ENCODE results near the gene KMT5C.

The KMT5C gene

GRCh38 chr19:55354698-55355212 lies 15.1 kb downstream of the KMT5C start, which contains the start of gene COX6B2:
TSS of gene COX6B2 (minus strand) at chr19:55354719. CDS start at chr19:55354521, 198 bp downstream.
- no peaks in the 10 kb centered on the region for H3K9me3 ChIP-seq (ENCODE audit: control insufficient read depth in 2 of 2, low read length in 2 of 2)
- peak within 1 kb of the TSS; percentile 70 to 71 for H3K4me3 ChIP-seq (ENCODE audit: low read length in 2 of 2)
- H3K27me3 ChIP-seq (ENCODE audit: control insufficient read depth in 2 of 2, insufficient read depth in 2 of 2, low read length in 2 of 2), result peaks cover 15 to 17% of the 10 kb centered on the region in 2 donors
- peak within 1 kb of the TSS; percentile 23 to 55 for H3K27ac ChIP-seq (ENCODE audit: low read depth in 2 of 2, low read length in 2 of 2)
- H3K9ac ChIP-seq (ENCODE audit: low read depth in 1 of 2, low read length in 2 of 2), result peak within 1 kb of the TSS; percentile 41 to 85
- no peaks in the 10 kb centered on the region for H3K36me3 ChIP-seq (ENCODE audit: control insufficient read depth in 2 of 2, insufficient read depth in 2 of 2, low read length in 2 of 2)
- peaks cover 22 to 27% of the 10 kb centered on the region in 2 donors for H3K4me1 ChIP-seq (ENCODE audit: control insufficient read depth in 2 of 2, insufficient read depth in 2 of 2, low read length in 2 of 2)

GRCh38 chr19:55355213-55355821 lies 15.6 kb downstream of the KMT5C start:
- Histone ChIP-seq H3K9me3 (ENCODE audit: control insufficient read depth in 2 of 2, low read length in 2 of 2) (no peaks in the 10 kb centered on the region), H3K9ac (ENCODE audit: low read depth in 1 of 2, low read length in 2 of 2) (no peak overlapping the region), H3K27ac (ENCODE audit: low read depth in 2 of 2, low read length in 2 of 2) (no peak overlapping the region), H3K36me3 (ENCODE audit: control insufficient read depth in 2 of 2, insufficient read depth in 2 of 2, low read length in 2 of 2) (no peaks in the 10 kb centered on the region), H3K4me1 (ENCODE audit: control insufficient read depth in 2 of 2, insufficient read depth in 2 of 2, low read length in 2 of 2) (peaks cover 21 to 26% of the 10 kb centered on the region in 2 donors), H3K27me3 (ENCODE audit: control insufficient read depth in 2 of 2, insufficient read depth in 2 of 2, low read length in 2 of 2) (peaks cover 15 to 17% of the 10 kb centered on the region in 2 donors), H3K4me3 (ENCODE audit: low read length in 2 of 2) (no peak overlapping the region)

- no peak overlapping the region for H3K4me3 ChIP-seq (ENCODE audit: low read length in 2 of 2)
- peaks cover 0 to 3% of the 10 kb centered on the region in 2 donors for H3K27me3 ChIP-seq (ENCODE audit: control insufficient read depth in 2 of 2, insufficient read depth in 2 of 2, low read length in 2 of 2)
- no peaks in the 10 kb centered on the region for H3K9me3 ChIP-seq (ENCODE audit: control insufficient read depth in 2 of 2, low read length in 2 of 2)
- H3K4me1 ChIP-seq (ENCODE audit: control insufficient read depth in 2 of 2, insufficient read depth in 2 of 2, low read length in 2 of 2), result peaks cover 2 to 5% of the 10 kb centered on the region in 2 donors
- H3K9ac ChIP-seq (ENCODE audit: low read depth in 1 of 2, low read length in 2 of 2), result no peak overlapping the region
- no peak overlapping the region for H3K27ac ChIP-seq (ENCODE audit: low read depth in 2 of 2, low read length in 2 of 2)
- no peaks in the 10 kb centered on the region for H3K36me3 ChIP-seq (ENCODE audit: control insufficient read depth in 2 of 2, insufficient read depth in 2 of 2, low read length in 2 of 2)
Observed at GRCh38 chr19:55358493-55358892, 18.8 kb downstream of the KMT5C start.

GRCh38 chr19:55358943-55359908 lies 19.6 kb downstream of the KMT5C start:
- no peaks in the 10 kb centered on the region for H3K9me3 ChIP-seq (ENCODE audit: control insufficient read depth in 2 of 2, low read length in 2 of 2)
- H3K27ac ChIP-seq (ENCODE audit: low read depth in 2 of 2, low read length in 2 of 2), result no peak overlapping the region
- H3K36me3 ChIP-seq (ENCODE audit: control insufficient read depth in 2 of 2, insufficient read depth in 2 of 2, low read length in 2 of 2), result no peaks in the 10 kb centered on the region
- no peak overlapping the region for H3K9ac ChIP-seq (ENCODE audit: low read depth in 1 of 2, low read length in 2 of 2)
- peaks cover 0 to 3% of the 10 kb centered on the region in 2 donors for H3K4me1 ChIP-seq (ENCODE audit: control insufficient read depth in 2 of 2, insufficient read depth in 2 of 2, low read length in 2 of 2)
- peaks cover 0 to 3% of the 10 kb centered on the region in 2 donors for H3K27me3 ChIP-seq (ENCODE audit: control insufficient read depth in 2 of 2, insufficient read depth in 2 of 2, low read length in 2 of 2)
- no peak overlapping the region for H3K4me3 ChIP-seq (ENCODE audit: low read length in 2 of 2)

- Histone ChIP-seq H3K9ac (ENCODE audit: low read depth in 1 of 2, low read length in 2 of 2) (no peak overlapping the region), H3K27ac (ENCODE audit: low read depth in 2 of 2, low read length in 2 of 2) (no peak overlapping the region), H3K36me3 (ENCODE audit: control insufficient read depth in 2 of 2, insufficient read depth in 2 of 2, low read length in 2 of 2) (no peaks in the 10 kb centered on the region), H3K27me3 (ENCODE audit: control insufficient read depth in 2 of 2, insufficient read depth in 2 of 2, low read length in 2 of 2) (no peaks in the 10 kb centered on the region), H3K4me3 (ENCODE audit: low read length in 2 of 2) (no peak overlapping the region), H3K4me1 (ENCODE audit: control insufficient read depth in 2 of 2, insufficient read depth in 2 of 2, low read length in 2 of 2) (no peaks in the 10 kb centered on the region), H3K9me3 (ENCODE audit: control insufficient read depth in 2 of 2, low read length in 2 of 2) (no peaks in the 10 kb centered on the region)
Observed at GRCh38 chr19:55360902-55361301, 21.2 kb downstream of the KMT5C start.

GRCh38 chr19:55362174-55362989 lies 22.7 kb downstream of the KMT5C start:
- H3K9ac ChIP-seq (ENCODE audit: low read depth in 1 of 2, low read length in 2 of 2), result no peak overlapping the region

GRCh38 chr19:55362990-55363716 lies 23.5 kb downstream of the KMT5C start, which contains the start of gene GARIN5B:
TSS of gene GARIN5B (minus strand) at chr19:55363260. CDS start at chr19:55363066, 194 bp downstream.
- no peak within 1 kb of the TSS for H3K9ac ChIP-seq (ENCODE audit: low read depth in 1 of 2, low read length in 2 of 2)
- peaks cover 4% of the 10 kb centered on the region in 2 donors for H3K27me3 ChIP-seq (ENCODE audit: control insufficient read depth in 2 of 2, insufficient read depth in 2 of 2, low read length in 2 of 2)
- no peak within 1 kb of the TSS for H3K4me3 ChIP-seq (ENCODE audit: low read length in 2 of 2)
- no peaks in the 10 kb centered on the region for H3K4me1 ChIP-seq (ENCODE audit: control insufficient read depth in 2 of 2, insufficient read depth in 2 of 2, low read length in 2 of 2)
- no peak within 1 kb of the TSS for H3K27ac ChIP-seq (ENCODE audit: low read depth in 2 of 2, low read length in 2 of 2)
- H3K9me3 ChIP-seq (ENCODE audit: control insufficient read depth in 2 of 2, low read length in 2 of 2), result no peaks in the 10 kb centered on the region
- H3K36me3 ChIP-seq (ENCODE audit: control insufficient read depth in 2 of 2, insufficient read depth in 2 of 2, low read length in 2 of 2), result no peaks in the 10 kb centered on the region

More at GRCh38 chr19:55362174-55362989, 22.7 kb downstream of the KMT5C start:
- H3K27ac ChIP-seq (ENCODE audit: low read depth in 2 of 2, low read length in 2 of 2), result no peak overlapping the region
- no peaks in the 10 kb centered on the region for H3K9me3 ChIP-seq (ENCODE audit: control insufficient read depth in 2 of 2, low read length in 2 of 2)
- H3K36me3 ChIP-seq (ENCODE audit: control insufficient read depth in 2 of 2, insufficient read depth in 2 of 2, low read length in 2 of 2), result no peaks in the 10 kb centered on the region
- no peak overlapping the region for H3K4me3 ChIP-seq (ENCODE audit: low read length in 2 of 2)
- H3K27me3 ChIP-seq (ENCODE audit: control insufficient read depth in 2 of 2, insufficient read depth in 2 of 2, low read length in 2 of 2), result no peaks in the 10 kb centered on the region
- no peaks in the 10 kb centered on the region for H3K4me1 ChIP-seq (ENCODE audit: control insufficient read depth in 2 of 2, insufficient read depth in 2 of 2, low read length in 2 of 2)

- Histone ChIP-seq H3K4me1 (ENCODE audit: control insufficient read depth in 2 of 2, insufficient read depth in 2 of 2, low read length in 2 of 2) (no peaks in the 10 kb centered on the region), H3K9ac (ENCODE audit: low read depth in 1 of 2, low read length in 2 of 2) (no peak overlapping the region), H3K9me3 (ENCODE audit: control insufficient read depth in 2 of 2, low read length in 2 of 2) (no peaks in the 10 kb centered on the region)
Observed at GRCh38 chr19:55365245-55365644, 25.6 kb downstream of the KMT5C start.

GRCh38 chr19:55365964-55366363 lies 26.3 kb downstream of the KMT5C start:
- Histone ChIP-seq H3K4me1 (ENCODE audit: control insufficient read depth in 2 of 2, insufficient read depth in 2 of 2, low read length in 2 of 2) (no peaks in the 10 kb centered on the region), H3K4me3 (ENCODE audit: low read length in 2 of 2) (no peak overlapping the region), H3K36me3 (ENCODE audit: control insufficient read depth in 2 of 2, insufficient read depth in 2 of 2, low read length in 2 of 2) (no peaks in the 10 kb centered on the region), H3K27ac (ENCODE audit: low read depth in 2 of 2, low read length in 2 of 2) (no peak overlapping the region), H3K9ac (ENCODE audit: low read depth in 1 of 2, low read length in 2 of 2) (no peak overlapping the region), H3K27me3 (ENCODE audit: control insufficient read depth in 2 of 2, insufficient read depth in 2 of 2, low read length in 2 of 2) (peaks cover 18 to 25% of the 10 kb centered on the region in 2 donors), H3K9me3 (ENCODE audit: control insufficient read depth in 2 of 2, low read length in 2 of 2) (no peaks in the 10 kb centered on the region)

More at GRCh38 chr19:55365245-55365644, 25.6 kb downstream of the KMT5C start:
- Histone ChIP-seq H3K27me3 (ENCODE audit: control insufficient read depth in 2 of 2, insufficient read depth in 2 of 2, low read length in 2 of 2) (peaks cover 14 to 20% of the 10 kb centered on the region in 2 donors), H3K36me3 (ENCODE audit: control insufficient read depth in 2 of 2, insufficient read depth in 2 of 2, low read length in 2 of 2) (no peaks in the 10 kb centered on the region), H3K27ac (ENCODE audit: low read depth in 2 of 2, low read length in 2 of 2) (no peak overlapping the region), H3K4me3 (ENCODE audit: low read length in 2 of 2) (no peak overlapping the region)

All from mucosa of rectum (tissue), 2 donors.